ENCODE results near the gene SEMA5B.

- TF ChIP-seq L3MBTL2 (conservative IDR thresholded peaks at IDR 0.05) (no peak), SP1 (IDR thresholded peaks at IDR 0.05) (no peak), NFRKB (IDR thresholded peaks at IDR 0.05) (no peak)
Observed at GRCh38 chr3:122886946-122887345, 140.6 kb downstream of the SEMA5B start.

Data from HEK293T (cell line).